Endothelial cell of umbilical vein (primary cell): Measurements from ENCODE around the gene EPHA4. TPM values are rescaled to one million over a fixed set of nuclear protein-coding genes. Genes with fewer than 3 reads are reported as not detected.

ENCODE experiments used
- BruUV-seq: library from RNA; stranded (reverse); fragments of 400-500 nt; replicated peaks from 2 replicates; lab custom pipeline; 2021; lab: Mats Ljungman, UMichigan
- CTCF ChIA-PET: fragments of 300-600, 350-600 bp; sonication (Branson Sonifier 250); formaldehyde crosslinking; loops from one replicate; lab custom pipeline; 2021; ENCODE audit warnings: antibody characterized with exemption, inconsistent platforms; lab: Charles Lee
- POLR2A ChIA-PET: fragments of 300-600, 350-600 bp; sonication (Branson Sonifier 250); formaldehyde crosslinking; loops from one replicate; lab custom pipeline; 2021; ENCODE audit warnings: antibody characterized with exemption, inconsistent platforms; lab: Charles Lee
- DNase-seq: peaks from one replicate; pipeline ENCODE4 v3.0.0-alpha.2; 2011; ENCODE audit warnings: low read depth, low spot score
- FAIRE-seq: peaks from 2 replicates; lab custom pipeline; 2011; peaks lifted over from hg19 to GRCh38; lab: Jason Lieb, UNC
- H2AFZ ChIP-seq: 2 replicates; pipeline ENCODE4 v1.6.0; 2012; ENCODE audit warnings: low read depth, low read length, control low read depth, inconsistent platforms
- H3K27ac ChIP-seq: 2 replicates; pipeline ENCODE4 v1.5.1; 2011; ENCODE audit warnings: low read depth, mild to moderate bottlenecking, control low read depth, low read length, moderate library complexity; ENCODE audit not compliant: insufficient read depth
- H3K27me3 ChIP-seq, 2 experiments: 2 replicates each; pipeline versions ENCODE4 v1.6.0 to v1.6.1; 2011; ENCODE audit warnings: low read length in 2 of 2, mixed read lengths in 1 of 2; ENCODE audit not compliant: control insufficient read depth in 2 of 2, insufficient read depth in 2 of 2
- H3K36me3 ChIP-seq, 2 experiments: 2 replicates in 1 of 2; 3 replicates in 1 of 2; pipeline ENCODE4 v1.5.1; 2011; ENCODE audit warnings: low read length in 2 of 2, mild to moderate bottlenecking in 1 of 2, moderate library complexity in 1 of 2; ENCODE audit not compliant: control insufficient read depth in 2 of 2, insufficient read depth in 2 of 2; ENCODE audit errors: extremely low read depth in 1 of 2
- H3K4me1 ChIP-seq: 3 replicates; pipeline ENCODE4 v1.5.1; 2011; ENCODE audit warnings: mild to moderate bottlenecking, low read length; ENCODE audit not compliant: control insufficient read depth, insufficient read depth; ENCODE audit errors: extremely low read depth
- H3K4me2 ChIP-seq: 2 replicates; pipeline ENCODE4 v1.6.1; 2011; ENCODE audit warnings: low read length, control low read depth, mixed read lengths; ENCODE audit not compliant: insufficient read depth
- H3K4me3 ChIP-seq, 3 experiments: fragments of 200-600 bp in 1 of 3; sonication (generic), shearing (Covaris generic) in 1 of 3; replicated peaks in 1 of 3; 2 replicates each; pipeline ENCODE4 v1.5.1; 2011 to 2016; ENCODE audit warnings: control low read depth in 3 of 3, low read length in 3 of 3, mild to moderate bottlenecking in 2 of 3, inconsistent platforms in 1 of 3, low read depth in 1 of 3, moderate library complexity in 1 of 3; ENCODE audit not compliant: insufficient read depth in 1 of 3
- H3K79me2 ChIP-seq: 2 replicates; pipeline ENCODE4 v1.6.0; 2012; ENCODE audit warnings: low read length, inconsistent platforms; ENCODE audit not compliant: control insufficient read depth, insufficient read depth
- H3K9ac ChIP-seq: replicated peaks from 2 replicates; pipeline ENCODE3; 2011; ENCODE audit warnings: low read length, control low read depth; ENCODE audit not compliant: insufficient read depth; ENCODE audit errors: extremely low read depth
- H3K9me1 ChIP-seq: replicated peaks from 3 replicates; pipeline ENCODE4 v1.6.0; 2011; ENCODE audit warnings: mild to moderate bottlenecking, low read length; ENCODE audit not compliant: control insufficient read depth, insufficient read depth; ENCODE audit errors: extremely low read depth
- H3K9me3 ChIP-seq: replicated peaks from 2 replicates; pipeline ENCODE4 v1.5.1; 2012; ENCODE audit warnings: low read length, inconsistent platforms; ENCODE audit not compliant: control insufficient read depth, insufficient read depth
- H4K20me1 ChIP-seq: replicated peaks from 2 replicates; pipeline ENCODE3; 2011; ENCODE audit warnings: mild to moderate bottlenecking, low read length; ENCODE audit not compliant: control insufficient read depth, insufficient read depth; ENCODE audit errors: extremely low read depth
- CTCF ChIP-seq, 2 donors: IDR thresholded peaks; 1 replicate in 1 of 2; 2 replicates in 1 of 2; pipeline ENCODE4 v1.5.1; 2011; ENCODE audit warnings: low read length in 2 of 2, mild to moderate bottlenecking in 2 of 2, moderate library complexity in 2 of 2, control low read depth in 1 of 2, inconsistent platforms in 1 of 2, low read depth in 1 of 2; ENCODE audit not compliant: insufficient read depth in 1 of 2; ENCODE audit errors: extremely low read depth in 1 of 2
- EZH2 ChIP-seq: IDR thresholded peaks from 2 replicates; pipeline ENCODE4 v1.6.1; 2012; ENCODE audit warnings: borderline replicate concordance, low read depth, mild to moderate bottlenecking, moderate library complexity, low read length, inconsistent platforms; ENCODE audit not compliant: severe bottlenecking
- FOS ChIP-seq: IDR thresholded peaks from 2 replicates; pipeline ENCODE4 v1.6.1; 2011; ENCODE audit warnings: mild to moderate bottlenecking, low read length, moderate library complexity, borderline replicate concordance; ENCODE audit not compliant: insufficient read depth
- GATA2 ChIP-seq: IDR thresholded peaks from 2 replicates; pipeline ENCODE4 v1.7.0; 2011; ENCODE audit warnings: low read depth, mild to moderate bottlenecking, moderate library complexity, mixed read lengths, low read length; ENCODE audit not compliant: insufficient read length, insufficient read depth
- JUN ChIP-seq: IDR thresholded peaks from 2 replicates; pipeline ENCODE4 v1.6.1; 2011; ENCODE audit warnings: borderline replicate concordance, low read depth; ENCODE audit not compliant: insufficient read length, insufficient read depth
- MAX ChIP-seq: IDR thresholded peaks from 2 replicates; pipeline ENCODE4 v1.6.1; 2011; ENCODE audit not compliant: insufficient read depth, insufficient read length
- MYC ChIP-seq: IDR thresholded peaks from one replicate; pipeline ENCODE4 v1.6.1; 2011; ENCODE audit warnings: mild to moderate bottlenecking, low read depth, low read length
- POLR2A ChIP-seq: IDR thresholded peaks from 2 replicates; pipeline ENCODE4 v1.6.1; 2012; ENCODE audit warnings: low read depth, mild to moderate bottlenecking, control low read depth, low read length
- POLR2AphosphoS5 ChIP-seq: IDR thresholded peaks from 2 replicates; pipeline ENCODE4 v1.6.1; 2012; ENCODE audit warnings: low read depth, mild to moderate bottlenecking, control low read depth, low read length, moderate library complexity; ENCODE audit not compliant: insufficient read depth
- dilution Hi-C: fragments of 300-500 bp; cut with MboI; formaldehyde crosslinking; loops from one replicate; pipeline ENCODE4 v1.15.0; 2019; ENCODE audit warnings: low sequenced_read_pairs; ENCODE audit not compliant: extremely low pct_ligation_motif_present
- intact Hi-C: fragments of 100-400 bp; cut with micrococcal nuclease; formaldehyde crosslinking; loops from one replicate; pipeline ENCODE4 v1.10.0; 2022
- polyA plus RNA-seq, 4 experiments: library from polyadenylated mRNA; depleted of rRNA in 3 of 4; stranded (reverse) in 3 of 4; unstranded in 1 of 4; fragments of >200 nt; gene quantifications; 2 replicates each; pipeline versions ENCODE4 v1.2.1 to v1.2.3, GENCODE V29; 2011 to 2012; ENCODE audit warnings: missing spikeins in 1 of 4
- total RNA-seq: library from RNA; stranded (reverse); gene quantifications from 2 replicates; pipeline ENCODE4 v1.2.3, GENCODE V29; 2021

Gene EPHA4
- total and polyA plus RNA-seq, 2 donors (not counting 3 experiments of a cell fraction or from before 2014, with no cell fraction given) = 11.9 to 19.8 TPM

- CTCF ChIA-PET = interaction anchor here (0.7 to 1.6 kb wide), 2 partner anchors 10 to 14 kb away, joined by 3 to 4 read pairs; no protein-coding TSS in a partner anchor
- DNase-seq (no peak), FAIRE-seq (no peak)
- Histone ChIP-seq H2AFZ (no peak overlapping the region), H3K27ac (no peak overlapping the region), H3K9me1 (no peaks in the 10 kb centered on the region), H3K4me2 (no peak overlapping the region), H3K4me3 (no peak overlapping the region), H3K36me3 (peaks cover 0 to 2% of the 10 kb centered on the region in 2 experiments), H3K9me3 (no peaks in the 10 kb centered on the region), H3K4me1 (peaks cover 25% of the 10 kb centered on the region), H3K27me3 (no peaks in the 10 kb centered on the region), H3K79me2 (no peaks in the 10 kb centered on the region), H4K20me1 (no peaks in the 10 kb centered on the region), H3K9ac (no peak overlapping the region)
- TF ChIP-seq JUN (no peak), MAX (no peak), POLR2AphosphoS5 (no peak), FOS (no peak), GATA2 (no peak), MYC (no peak), POLR2A (no peak), CTCF (IDR thresholded peaks at IDR 0.05; ENCODE audit: extremely low read depth in 1 of 2, insufficient read depth in 1 of 2, low read depth in 1 of 2, low read length in 2 of 2) (no peak), EZH2 (no peak)
- POLR2A ChIA-PET = no interaction called here
- intact Hi-C loops = loop anchor here (5.0 kb wide), 1 partner anchor 1284 kb away; no protein-coding TSS in a partner anchor
- BruUV-seq = no TSS peak
- dilution Hi-C loops = no loop called here
These were observed 123.9 kb downstream of the EPHA4 start for GRCh38 chr2:221448057-221448843.
